Suppressor macrophage treated with lipopolysaccharide for 4 hours (primary cell): ENCODE data around the gene PTPRM.

Source experiments
- DNase-seq: peaks from one replicate; pipeline ENCODE4 v3.0.0-alpha.2; 2020

PTPRM gene

GRCh38 chr18:7817575-7818230, 250.6 kb downstream of the PTPRM start:
- DNase-seq: no peak

DNA sequence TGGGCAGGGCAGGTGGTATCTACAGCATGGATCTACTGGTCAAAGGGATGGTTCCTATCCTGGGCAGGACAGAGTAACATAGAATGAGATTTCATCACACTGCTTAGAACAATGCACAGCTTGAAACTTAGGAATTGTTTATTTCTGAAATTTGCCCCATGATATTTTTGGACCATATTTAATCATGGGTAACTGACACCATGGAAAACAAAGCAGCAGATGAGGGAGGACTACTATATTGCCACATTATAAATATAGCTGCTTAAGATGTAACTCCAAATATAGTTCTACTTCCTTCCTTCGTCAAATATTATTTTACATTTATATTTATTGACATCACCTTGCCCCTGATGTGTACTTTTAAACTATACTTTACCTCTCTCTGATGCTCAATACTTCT, 254.7 kb downstream of the PTPRM start:
- no peak for DNase-seq

- no peak for DNase-seq
Observed at GRCh38 chr18:7822435-7823331, 255.6 kb downstream of the PTPRM start.

DNA sequence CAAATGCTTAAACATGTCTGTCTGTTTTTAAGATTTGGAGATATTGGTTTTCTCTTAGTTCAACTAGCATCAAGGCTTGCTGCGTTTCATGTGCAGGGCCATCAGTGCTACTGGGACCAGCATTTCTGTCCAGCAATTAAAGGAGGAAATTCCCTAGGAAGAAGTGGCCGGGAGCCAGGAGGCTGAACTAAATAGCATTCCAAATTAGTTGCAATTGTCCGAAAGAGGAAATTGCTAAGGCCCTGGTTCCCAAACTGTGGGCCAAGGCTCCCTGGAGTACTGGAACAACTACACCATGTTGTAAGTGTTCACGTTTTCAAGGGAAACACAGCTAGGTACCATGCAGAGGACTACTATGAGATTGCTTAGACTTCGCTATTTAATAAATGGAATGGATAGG, 257.9 kb downstream of the PTPRM start:
- no peak for DNase-seq

DNA sequence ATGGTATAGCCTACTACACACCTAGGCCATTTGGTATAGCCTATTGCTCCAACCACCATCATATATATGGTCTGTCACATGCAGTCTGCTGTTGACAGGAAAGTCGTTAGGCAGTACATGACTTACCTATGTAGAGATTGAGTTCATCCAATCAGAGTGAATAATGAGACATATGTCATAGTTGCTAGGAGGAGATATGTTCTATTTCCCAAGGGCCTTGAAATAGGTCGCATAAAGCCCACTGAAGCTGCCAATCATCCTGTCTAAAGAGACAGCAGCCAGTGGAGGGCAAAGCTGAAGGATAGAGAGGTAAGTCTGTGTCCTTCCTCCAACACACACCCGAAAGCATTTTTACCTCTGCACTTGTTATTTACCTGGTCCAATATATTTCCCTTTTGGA, 263.4 kb downstream of the PTPRM start:
- no peak for DNase-seq

- no peak for DNase-seq
Observed at GRCh38 chr18:7839548-7839947, 272.4 kb downstream of the PTPRM start.

- DNase-seq: no peak
Observed at GRCh38 chr18:7840411-7840810, 273.3 kb downstream of the PTPRM start.

DNA sequence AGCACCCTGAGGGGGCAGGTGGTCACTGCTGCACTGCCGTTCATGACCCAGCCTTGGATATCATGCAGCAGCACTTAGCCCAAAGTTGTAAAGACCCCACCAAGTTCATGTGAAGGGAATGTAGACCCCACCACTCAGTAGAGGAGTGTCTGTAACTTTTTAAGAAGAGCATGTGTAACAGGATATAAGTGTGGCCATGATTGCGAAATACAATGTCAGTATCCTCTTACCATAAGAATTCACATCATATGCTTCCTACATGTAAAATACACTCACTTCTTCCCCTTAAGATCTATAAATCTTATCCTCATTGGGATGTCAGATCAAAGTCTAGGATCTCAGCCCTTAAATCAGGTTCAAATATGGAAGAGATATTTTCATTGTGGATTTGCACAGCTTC, 276.9 kb downstream of the PTPRM start:
- DNase-seq: no peak

GRCh38 chr18:7844418-7844817, 277.3 kb downstream of the PTPRM start:
- no peak for DNase-seq

- no peak for DNase-seq
Observed at GRCh38 chr18:7846335-7846734, 279.2 kb downstream of the PTPRM start.

- no peak for DNase-seq
Observed at GRCh38 chr18:7847357-7848053, 280.4 kb downstream of the PTPRM start.

DNA sequence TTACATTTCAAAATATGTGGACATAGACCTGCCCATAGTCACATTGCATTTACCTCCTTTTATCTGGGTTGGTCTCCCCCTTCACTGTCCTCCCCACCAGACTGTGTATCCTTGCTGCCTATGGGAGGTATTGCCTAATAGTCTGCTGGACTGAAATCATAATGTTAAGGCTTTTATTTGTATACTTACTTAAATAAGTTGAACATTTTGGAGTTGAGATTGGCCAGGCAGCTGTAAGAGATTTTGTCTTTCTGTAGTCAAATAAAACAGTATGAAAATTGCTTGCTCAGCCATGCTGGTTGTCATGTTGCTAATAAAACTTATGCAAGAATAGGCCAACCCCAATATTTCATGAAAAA, 280.9 kb downstream of the PTPRM start:
- no peak for DNase-seq

- no peak for DNase-seq
Observed at GRCh38 chr18:7850446-7850845, 283.3 kb downstream of the PTPRM start.

DNA sequence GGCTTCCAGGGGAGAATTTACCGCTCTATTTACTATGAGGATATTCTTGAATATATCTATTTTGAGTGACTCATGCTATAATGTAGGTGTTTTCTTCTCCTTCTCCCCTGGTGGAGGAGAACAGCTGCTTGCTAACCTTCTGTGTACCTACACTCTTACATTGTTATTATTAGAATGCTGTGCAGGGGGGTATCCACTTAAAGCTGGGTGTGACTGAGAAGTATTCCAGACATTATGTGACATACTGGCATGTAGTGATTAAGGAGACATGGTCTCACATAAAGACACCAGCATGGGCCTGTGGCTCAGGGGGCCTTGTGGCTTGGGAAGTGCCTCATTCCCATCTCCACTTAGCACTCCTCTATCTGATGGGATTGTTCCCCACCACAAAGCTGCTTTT, 287.9 kb downstream of the PTPRM start:
- no peak for DNase-seq

GRCh38 chr18:7855671-7856070, 288.6 kb downstream of the PTPRM start:
- DNase-seq: no peak

GRCh38 chr18:7856116-7856515, 289.0 kb downstream of the PTPRM start:
- DNase-seq: no peak

GRCh38 chr18:7856733-7857132, 289.6 kb downstream of the PTPRM start:
- no peak for DNase-seq

- no peak for DNase-seq
Observed at GRCh38 chr18:7857562-7857961, 290.4 kb downstream of the PTPRM start.

DNA sequence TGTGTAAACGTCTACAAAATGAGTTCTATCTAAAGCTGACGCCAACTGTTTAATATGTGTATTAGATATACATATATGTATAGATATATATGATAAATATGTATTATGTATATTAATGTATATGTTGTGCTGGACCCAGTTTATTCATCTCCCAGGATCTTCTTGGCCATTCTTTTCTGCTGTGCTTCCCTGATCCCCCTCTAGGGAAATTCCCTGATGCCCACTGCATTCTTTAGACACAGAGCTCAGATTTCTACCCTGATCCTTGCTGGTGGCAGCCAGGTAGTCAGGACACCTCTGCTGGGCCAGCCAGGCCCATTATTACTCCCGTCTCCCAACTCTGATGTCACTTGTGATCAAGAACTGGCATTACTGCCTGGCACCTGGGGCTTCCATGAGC, 292.0 kb downstream of the PTPRM start:
- no peak for DNase-seq

DNA sequence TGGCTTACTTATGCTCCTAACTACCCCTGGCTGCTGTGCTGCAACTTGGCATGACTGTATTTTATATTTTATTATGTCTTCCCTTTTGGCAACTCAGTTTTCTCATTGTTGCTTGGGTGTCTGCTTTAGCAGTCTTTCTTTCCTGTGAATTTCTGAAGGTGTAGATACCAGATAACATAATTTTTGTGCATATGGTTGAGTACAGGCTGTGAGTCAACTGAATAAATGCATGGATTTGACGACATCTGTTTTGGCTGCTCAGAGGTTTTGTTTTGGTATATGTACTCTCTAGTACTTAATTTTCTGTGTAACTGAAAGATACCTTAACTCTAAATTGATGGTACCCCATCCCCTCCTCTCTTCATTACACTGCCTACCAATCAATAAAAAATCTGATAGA, 303.1 kb downstream of the PTPRM start:
- no peak for DNase-seq

GRCh38 chr18:7870855-7871254, 303.7 kb downstream of the PTPRM start:
- no peak for DNase-seq

DNA sequence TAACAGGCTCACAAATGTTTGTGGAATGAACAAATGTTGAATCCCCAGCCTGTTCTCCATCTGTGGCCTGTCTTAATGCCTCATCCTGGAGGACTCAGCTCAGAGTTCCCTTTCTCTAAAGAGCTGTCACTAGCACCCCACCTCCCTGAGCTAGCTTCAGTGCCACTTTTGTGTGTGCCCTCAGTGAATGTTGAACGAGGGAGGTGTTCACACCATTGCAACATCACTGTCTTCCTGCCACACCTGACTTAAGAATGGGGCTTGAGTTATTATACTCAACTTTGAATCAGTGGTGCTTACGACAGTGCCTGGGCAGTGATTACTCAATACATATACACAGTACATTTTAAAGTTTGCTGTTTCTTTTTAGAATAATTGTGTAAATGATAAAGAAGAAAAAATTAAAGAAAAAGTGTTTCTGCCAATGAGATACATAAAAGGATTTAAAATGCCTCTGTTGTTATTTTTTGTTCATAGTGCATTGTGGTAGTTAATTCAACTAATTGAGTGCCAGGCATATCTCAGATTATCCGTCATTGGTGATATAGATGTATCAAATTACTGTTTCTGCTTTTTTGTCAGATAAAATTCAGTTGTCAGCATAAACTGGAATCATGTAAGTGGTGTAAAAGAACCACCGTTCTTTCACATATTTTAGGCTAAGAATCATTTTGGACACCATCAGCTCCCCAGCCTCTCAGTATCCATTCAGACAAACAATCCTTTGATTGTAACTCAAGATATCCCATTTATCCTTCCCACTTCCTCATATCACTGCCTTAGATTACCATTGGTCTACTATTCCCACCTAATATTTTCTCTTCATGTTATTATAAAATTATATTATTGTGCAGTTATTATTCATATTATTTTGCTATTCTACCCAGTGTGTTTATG, 304.7 kb downstream of the PTPRM start:
- DNase-seq: no peak

GRCh38 chr18:7872569-7872968, 305.5 kb downstream of the PTPRM start:
- DNase-seq: no peak
